ENCODE measurements around the gene DTNA.

Gene DTNA

GRCh38 chr18:34754300-34754699 is 44.2 kb downstream of the DTNA start:
- ATAC-seq (ENCODE audit: insufficient read depth, low read depth): no peak
- no peak overlapping the region for H3K9ac ChIP-seq (ENCODE audit: low read depth, low read length)
- TF ChIP-seq CTCF (IDR thresholded peaks at IDR 0.05; ENCODE audit: borderline replicate concordance, extremely low read depth, low read length, poor library complexity, severe bottlenecking) (no peak), EZH2 (IDR thresholded peaks at IDR 0.05; ENCODE audit: borderline replicate concordance, low read depth, low read length, severe bottlenecking) (no peak)

DNA sequence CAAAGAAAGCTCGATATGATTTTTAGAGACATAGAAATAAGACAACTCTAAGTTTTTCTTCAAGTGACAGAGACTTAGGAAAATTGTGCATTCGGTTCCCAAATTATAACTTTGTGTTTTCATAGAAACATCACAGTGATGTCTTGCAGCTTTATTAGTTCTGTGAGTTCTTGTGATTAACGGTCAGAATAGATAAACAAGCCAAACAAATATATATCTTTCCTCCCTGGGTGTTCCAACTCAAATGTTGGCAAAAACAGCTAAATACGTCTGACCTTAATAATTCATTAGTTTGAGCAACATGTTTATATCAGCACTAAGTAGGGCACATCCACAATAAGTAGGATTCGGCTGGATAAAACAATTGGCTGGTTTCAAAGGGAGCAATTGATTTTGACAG is 47.6 kb downstream of the DTNA start:
- no peaks in the 10 kb centered on the region for H4K20me1 ChIP-seq (ENCODE audit: insufficient read depth, low read length)
- no peak overlapping the region for H3K27ac ChIP-seq (ENCODE audit: low read length)
- H3K4me3 ChIP-seq (ENCODE audit: low read depth in 1 of 2, low read length in 2 of 2): no peak overlapping the region
- H2AFZ ChIP-seq (ENCODE audit: low read depth, low read length): no peak overlapping the region
- H3K9me3 ChIP-seq (ENCODE audit: insufficient read depth, low read length, severe bottlenecking): no peaks in the 10 kb centered on the region
- peaks cover 7% of the 10 kb centered on the region for H3K27me3 ChIP-seq (ENCODE audit: insufficient read depth, low read length, poor library complexity)
- no peaks in the 10 kb centered on the region for H3K4me1 ChIP-seq (ENCODE audit: insufficient read depth, low read length)
- H3K9ac ChIP-seq (ENCODE audit: low read depth, low read length): no peak overlapping the region
- H3K79me2 ChIP-seq (ENCODE audit: insufficient read depth, low read length): no peaks in the 10 kb centered on the region
- no peak for ATAC-seq (ENCODE audit: insufficient read depth, low read depth)
- H3K4me2 ChIP-seq (ENCODE audit: insufficient read depth, low read length): no peak overlapping the region
- TF ChIP-seq CTCF (IDR thresholded peaks at IDR 0.05; ENCODE audit: borderline replicate concordance, extremely low read depth, low read length, poor library complexity, severe bottlenecking) (no peak), EZH2 (IDR thresholded peaks at IDR 0.05; ENCODE audit: borderline replicate concordance, low read depth, low read length, severe bottlenecking) (no peak)
- DNase-seq: no peak
- H3K36me3 ChIP-seq (ENCODE audit: insufficient read depth, low read length): no peaks in the 10 kb centered on the region

More at GRCh38 chr18:34754300-34754699, 44.2 kb downstream of the DTNA start:
- Histone ChIP-seq H3K9me3 (ENCODE audit: insufficient read depth, low read length, severe bottlenecking) (no peaks in the 10 kb centered on the region), H2AFZ (ENCODE audit: low read depth, low read length) (no peak overlapping the region), H3K4me2 (ENCODE audit: insufficient read depth, low read length) (no peak overlapping the region), H3K36me3 (ENCODE audit: insufficient read depth, low read length) (no peaks in the 10 kb centered on the region), H3K27ac (ENCODE audit: low read length) (no peak overlapping the region), H3K27me3 (ENCODE audit: insufficient read depth, low read length, poor library complexity) (peaks cover 8% of the 10 kb centered on the region), H3K4me1 (ENCODE audit: insufficient read depth, low read length) (no peaks in the 10 kb centered on the region), H3K4me3 (ENCODE audit: low read depth in 1 of 2, low read length in 2 of 2) (no peak overlapping the region), H3K79me2 (ENCODE audit: insufficient read depth, low read length) (no peaks in the 10 kb centered on the region), H4K20me1 (ENCODE audit: insufficient read depth, low read length) (no peaks in the 10 kb centered on the region)
- DNase-seq: no peak

DNA sequence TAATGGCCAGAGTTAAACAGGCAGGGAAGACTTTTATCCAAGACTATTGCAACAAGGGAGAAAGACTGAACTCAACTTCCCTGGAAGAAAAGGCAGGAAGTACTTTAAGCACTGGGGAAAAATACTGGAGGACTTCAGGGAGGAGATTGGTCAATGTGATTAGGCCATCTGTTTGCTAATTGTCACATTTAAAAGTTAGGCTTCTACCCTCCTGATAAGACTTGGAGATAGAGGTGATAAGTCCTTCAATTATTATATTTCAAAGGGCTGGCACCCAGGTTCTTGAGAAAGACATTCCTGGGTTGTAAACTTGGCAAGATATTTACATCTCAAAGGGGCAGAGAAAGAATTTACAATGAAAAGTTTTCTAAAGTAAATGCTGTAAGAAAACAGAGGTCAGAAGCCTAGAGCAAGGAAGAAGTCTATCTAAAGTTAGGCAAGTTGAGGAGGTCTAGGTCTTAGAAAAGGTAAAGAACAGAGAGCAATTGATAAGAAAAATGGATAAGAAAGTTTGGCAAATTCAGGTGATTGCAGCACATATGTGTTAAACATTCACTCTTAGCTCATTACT is 48.4 kb downstream of the DTNA start:
- no peaks in the 10 kb centered on the region for H4K20me1 ChIP-seq (ENCODE audit: insufficient read depth, low read length)
- no peak for ATAC-seq (ENCODE audit: insufficient read depth, low read depth)
- H3K4me3 ChIP-seq (ENCODE audit: low read depth in 1 of 2, low read length in 2 of 2): no peak overlapping the region
- no peaks in the 10 kb centered on the region for H3K4me1 ChIP-seq (ENCODE audit: insufficient read depth, low read length)
- TF ChIP-seq CTCF (IDR thresholded peaks at IDR 0.05; ENCODE audit: borderline replicate concordance, extremely low read depth, low read length, poor library complexity, severe bottlenecking) (no peak), EZH2 (IDR thresholded peaks at IDR 0.05; ENCODE audit: borderline replicate concordance, low read depth, low read length, severe bottlenecking) (no peak)
- H3K4me2 ChIP-seq (ENCODE audit: insufficient read depth, low read length): no peak overlapping the region
- no peak overlapping the region for H3K9ac ChIP-seq (ENCODE audit: low read depth, low read length)
- no peak for DNase-seq
- no peaks in the 10 kb centered on the region for H3K9me3 ChIP-seq (ENCODE audit: insufficient read depth, low read length, severe bottlenecking)
- no peaks in the 10 kb centered on the region for H3K79me2 ChIP-seq (ENCODE audit: insufficient read depth, low read length)
- no peaks in the 10 kb centered on the region for H3K36me3 ChIP-seq (ENCODE audit: insufficient read depth, low read length)
- peaks cover 7% of the 10 kb centered on the region for H3K27me3 ChIP-seq (ENCODE audit: insufficient read depth, low read length, poor library complexity)
- H2AFZ ChIP-seq (ENCODE audit: low read depth, low read length): no peak overlapping the region
- H3K27ac ChIP-seq (ENCODE audit: low read length): no peak overlapping the region

Data from DND-41 (cell line).